HCT116 (cell line): ENCODE data around the gene F2RL3. TPM values are rescaled to one million over a fixed set of nuclear protein-coding genes. Genes with fewer than 3 reads are reported as not detected.

Source experiments
- ATAC-seq: fragments of 200-7000 bp; cut with Tn5 transposase; 2 replicates; pipeline ENCODE4 v1.9.1; 2020; ENCODE audit warnings: mild to moderate bottlenecking, moderate library complexity
- BruUV-seq: library from RNA; stranded (reverse); fragments of 400-500 nt; replicated peaks from 2 replicates; lab custom pipeline; 2021; lab: Mats Ljungman, UMichigan
- CTCF ChIA-PET: fragments of 300-600 bp; sonication (Branson Sonifier 250); formaldehyde crosslinking; loops from one replicate; lab custom pipeline; 2021; ENCODE audit warnings: antibody characterized with exemption; lab: Charles Lee
- POLR2A ChIA-PET: fragments of 300-600, 350-600 bp; sonication (Branson Sonifier 250); formaldehyde crosslinking; loops from one replicate; lab custom pipeline; 2021; ENCODE audit warnings: antibody characterized with exemption; lab: Charles Lee
- RAD21 ChIA-PET, 2 experiments: fragments of 300-600 bp; sonication (Branson Sonifier 250); formaldehyde crosslinking; loops; one replicate each; lab custom pipeline; 2023; ENCODE audit warnings: low total read pairs in 2 of 2; ENCODE audit not compliant: uncharacterized antibody in 2 of 2, unreplicated experiment in 2 of 2, low non-redundant PET in 1 of 2; lab: Charles Lee
- DNase-seq: peaks from one replicate; pipeline ENCODE4 v3.0.0-alpha.2; 2010; ENCODE audit warnings: low read depth, low spot score
- H2AFZ ChIP-seq: fragments of 200-600 bp; shearing (Covaris generic), sonication (generic); 2 replicates; pipeline ENCODE4 v1.6.1; 2017; ENCODE audit warnings: low read depth, mixed run types, mixed read lengths, antibody characterized with exemption, low read length; ENCODE audit not compliant: poor library complexity, severe bottlenecking
- H3K27ac ChIP-seq: 2 replicates; pipeline ENCODE4 v1.5.1; 2012; ENCODE audit warnings: low read depth, low read length
- H3K27me3 ChIP-seq: fragments of 200-600 bp; sonication (generic); 2 replicates; pipeline ENCODE4 v1.6.1; 2016; ENCODE audit warnings: mixed run types, low read length, mixed read lengths; ENCODE audit not compliant: insufficient read depth
- H3K36me3 ChIP-seq, 2 experiments: fragments of 200-500 bp in 1 of 2; fragments of 200-600 bp in 1 of 2; sonication (Bioruptor generic) in 1 of 2; sonication (generic) in 1 of 2; 2 replicates each; pipeline versions ENCODE4 v1.5.1 to v1.6.1; 2014 to 2016; ENCODE audit warnings: low read length in 2 of 2, inconsistent platforms in 1 of 2, mixed read lengths in 1 of 2, mixed run types in 1 of 2; ENCODE audit not compliant: insufficient read depth in 2 of 2, control insufficient read depth in 1 of 2
- H3K4me1 ChIP-seq, 2 experiments: fragments of 200-600 bp in 1 of 2; sonication (generic) in 1 of 2; 2 replicates each; pipeline versions ENCODE4 v1.5.1 to v1.6.1; 2012 to 2017; ENCODE audit warnings: low read length in 2 of 2, inconsistent platforms in 1 of 2, mild to moderate bottlenecking in 1 of 2, mixed read lengths in 1 of 2, mixed run types in 1 of 2, moderate library complexity in 1 of 2; ENCODE audit not compliant: insufficient read depth in 2 of 2, control insufficient read depth in 1 of 2
- H3K4me2 ChIP-seq: fragments of 200-600 bp; sonication (generic); 2 replicates; pipeline ENCODE4 v1.6.1; 2017; ENCODE audit warnings: mixed run types, low read length, mixed read lengths
- H3K4me3 ChIP-seq, 2 experiments: fragments of 200-600 bp in 1 of 2; sonication (generic) in 1 of 2; replicated peaks in 1 of 2; 2 replicates each; pipeline ENCODE4 v1.5.1; 2011 to 2016; ENCODE audit warnings: low read length in 2 of 2, control low read depth in 1 of 2, low read depth in 1 of 2, mild to moderate bottlenecking in 1 of 2, mixed read lengths in 1 of 2, mixed run types in 1 of 2
- H3K79me2 ChIP-seq: fragments of 200-600 bp; sonication (generic); 2 replicates; pipeline ENCODE4 v1.6.1; 2017; ENCODE audit warnings: mild to moderate bottlenecking, mixed run types, low read length, moderate library complexity, mixed read lengths; ENCODE audit not compliant: insufficient read depth
- H3K9ac ChIP-seq: fragments of 200-600 bp; sonication (generic); 2 replicates; pipeline ENCODE4 v1.6.1; 2016; ENCODE audit warnings: low read length, mixed read lengths
- H3K9me2 ChIP-seq: fragments of 200-600 bp; sonication (generic), shearing (Covaris generic); 2 replicates; pipeline ENCODE4 v1.6.1; 2017; ENCODE audit warnings: mixed run types, mild to moderate bottlenecking, moderate library complexity; ENCODE audit not compliant: insufficient read depth
- H3K9me3 ChIP-seq, 2 experiments: fragments of 200-500 bp in 1 of 2; fragments of 200-600 bp in 1 of 2; sonication (Bioruptor generic) in 1 of 2; sonication (generic) in 1 of 2; 2 replicates each; pipeline ENCODE4 v1.6.1; 2014 to 2017; ENCODE audit warnings: low read length in 2 of 2, mixed read lengths in 2 of 2, inconsistent platforms in 1 of 2, low read depth in 1 of 2, mild to moderate bottlenecking in 1 of 2, mixed run types in 1 of 2, moderate library complexity in 1 of 2; ENCODE audit not compliant: control insufficient read depth in 1 of 2, insufficient read depth in 1 of 2
- H4K20me1 ChIP-seq: fragments of 200-600 bp; sonication (generic), shearing (Covaris generic); 2 replicates; pipeline ENCODE4 v1.6.1; 2017; ENCODE audit warnings: mixed run types, mild to moderate bottlenecking, moderate library complexity; ENCODE audit not compliant: insufficient read depth
- CBX3 ChIP-seq: IDR thresholded peaks from 2 replicates; pipeline ENCODE4 v1.6.1; 2012; ENCODE audit warnings: low read depth
- CEBPB ChIP-seq: IDR thresholded peaks from 2 replicates; pipeline ENCODE4 v1.6.1; 2012; ENCODE audit warnings: low read depth
- ELF1 ChIP-seq: IDR thresholded peaks from 2 replicates; pipeline ENCODE4 v1.6.1; 2012; ENCODE audit warnings: low read depth, borderline replicate concordance
- EZH2 ChIP-seq: fragments of 200-600 bp; sonication (generic); IDR thresholded peaks from 2 replicates; pipeline ENCODE4 v1.6.1; 2017; ENCODE audit warnings: antibody characterized with exemption, mixed run types
- JUND ChIP-seq: IDR thresholded peaks from 2 replicates; pipeline ENCODE4 v1.6.1; 2012
- POLR2A ChIP-seq: IDR thresholded peaks from 2 replicates; pipeline ENCODE4 v1.7.0; 2011; ENCODE audit warnings: borderline replicate concordance; ENCODE audit not compliant: insufficient read depth, insufficient read length; ENCODE audit errors: extremely low read depth
- RAD21 ChIP-seq: IDR thresholded peaks from 2 replicates; pipeline ENCODE4 v1.6.1; 2012; ENCODE audit warnings: low read depth, mild to moderate bottlenecking
- SIN3A ChIP-seq: IDR thresholded peaks from 2 replicates; pipeline ENCODE4 v1.6.1; 2012; ENCODE audit warnings: low read depth
- YY1 ChIP-seq: IDR thresholded peaks from 2 replicates; pipeline ENCODE4 v1.6.1; 2011; ENCODE audit warnings: low read length, low read depth, moderate library complexity, mild to moderate bottlenecking; ENCODE audit not compliant: insufficient replicate concordance; ENCODE audit errors: extremely low read depth
- ZFX ChIP-seq: fragments of 450-650 bp; IDR thresholded peaks from 2 replicates; pipeline ENCODE4 v1.6.1; 2017
- ZNF274 ChIP-seq: fragments of 200-500 bp; sonication (Bioruptor generic); IDR thresholded peaks from 2 replicates; pipeline ENCODE4 v1.6.1; 2014; ENCODE audit warnings: mild to moderate bottlenecking, low read depth, low read length, inconsistent platforms
- intact Hi-C: fragments of 100-400 bp; cut with micrococcal nuclease; formaldehyde crosslinking; loops from 2 replicates; pipeline ENCODE4 v1.10.0; 2022
- total RNA-seq: library from RNA; stranded (reverse); gene quantifications from one replicate; pipeline ENCODE4 v1.2.1, GENCODE V29; 2021; ENCODE audit not compliant: unreplicated experiment
- TF ChIP-seq, protein P1 (sequence below): IDR thresholded peaks from 2 replicates; pipeline ENCODE4 v1.6.1; 2012; ENCODE audit warnings: low read depth
- TF ChIP-seq, protein P2 (sequence below): IDR thresholded peaks from 2 replicates; pipeline ENCODE4 v1.6.1; 2011; ENCODE audit warnings: mild to moderate bottlenecking, low read length, moderate library complexity; ENCODE audit not compliant: insufficient replicate concordance; ENCODE audit errors: extremely low read depth
- TF ChIP-seq, protein P3 (sequence below): IDR thresholded peaks from 2 replicates; pipeline ENCODE4 v1.6.1; 2012

The F2RL3 gene
- total RNA-seq, 1 experiment from 2014 or later: 0.10 TPM

DNA sequence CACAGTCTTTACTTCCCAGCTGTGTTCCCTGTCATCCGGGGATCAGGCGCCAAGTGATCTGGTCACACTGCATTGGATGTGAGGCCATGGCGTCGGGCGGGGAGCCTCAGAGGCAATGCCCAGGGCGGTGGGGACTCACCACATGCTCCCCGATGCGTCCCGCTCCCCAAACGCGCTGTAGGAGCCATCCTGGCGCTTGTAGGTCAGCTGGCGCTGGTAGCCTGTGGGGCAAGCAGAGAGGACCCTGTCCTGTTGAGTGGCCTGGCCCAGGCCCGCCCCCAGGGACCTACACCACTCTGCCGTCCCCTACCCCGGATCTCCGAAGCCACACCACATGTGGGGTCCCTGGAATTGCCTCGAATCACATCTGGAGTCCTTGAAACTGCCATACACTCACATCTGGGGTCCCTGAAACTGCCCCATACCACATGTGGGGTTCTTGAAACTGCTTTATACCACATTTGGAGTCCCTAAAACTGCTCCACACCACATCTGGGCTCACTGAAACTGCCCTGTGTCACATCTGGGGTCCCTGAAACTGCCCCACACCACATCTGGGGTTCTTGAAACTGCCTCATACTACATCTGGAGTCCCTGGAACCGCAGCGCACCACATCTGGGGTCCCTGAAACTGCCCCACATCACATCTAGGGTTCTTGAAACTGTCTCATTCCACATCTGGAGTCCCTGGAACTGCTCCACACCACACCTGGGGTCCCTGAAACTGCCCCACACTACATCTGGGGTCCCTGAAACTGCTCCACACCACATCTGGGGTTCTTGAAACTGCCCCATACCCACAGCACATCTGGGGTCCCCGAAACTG is 33.2 kb downstream of the F2RL3 start:
- Histone ChIP-seq H3K27me3 (no peaks in the 10 kb centered on the region), H3K79me2 (no peaks in the 10 kb centered on the region), H2AFZ (no peak overlapping the region), H3K4me2 (no peak overlapping the region; the same call in 1 of the 2 replicates), H3K9ac (no peak overlapping the region), H3K36me3 (no peaks in the 10 kb centered on the region), H3K4me3 (no peak overlapping the region), H4K20me1 (no peaks in the 10 kb centered on the region), H3K9me2 (no peaks in the 10 kb centered on the region), H3K9me3 (peaks cover 5 to 7% of the 10 kb centered on the region in 2 experiments; a peak in 2 of 4 replicates), H3K4me1 (peaks cover 7 to 14% of the 10 kb centered on the region in 2 experiments), H3K27ac (no peak overlapping the region)
- DNase-seq (no peak), ATAC-seq (no peak)
- no TSS peak for BruUV-seq
- ChIA-PET RAD21 (no interaction called here), CTCF (no interaction called here), POLR2A (no interaction called here)
- intact Hi-C loops: no loop called here
- TF ChIP-seq CBX3 (no peak), ZFX (no peak), ZNF274 (no peak)
- TF ChIP-seq, protein P1, sequence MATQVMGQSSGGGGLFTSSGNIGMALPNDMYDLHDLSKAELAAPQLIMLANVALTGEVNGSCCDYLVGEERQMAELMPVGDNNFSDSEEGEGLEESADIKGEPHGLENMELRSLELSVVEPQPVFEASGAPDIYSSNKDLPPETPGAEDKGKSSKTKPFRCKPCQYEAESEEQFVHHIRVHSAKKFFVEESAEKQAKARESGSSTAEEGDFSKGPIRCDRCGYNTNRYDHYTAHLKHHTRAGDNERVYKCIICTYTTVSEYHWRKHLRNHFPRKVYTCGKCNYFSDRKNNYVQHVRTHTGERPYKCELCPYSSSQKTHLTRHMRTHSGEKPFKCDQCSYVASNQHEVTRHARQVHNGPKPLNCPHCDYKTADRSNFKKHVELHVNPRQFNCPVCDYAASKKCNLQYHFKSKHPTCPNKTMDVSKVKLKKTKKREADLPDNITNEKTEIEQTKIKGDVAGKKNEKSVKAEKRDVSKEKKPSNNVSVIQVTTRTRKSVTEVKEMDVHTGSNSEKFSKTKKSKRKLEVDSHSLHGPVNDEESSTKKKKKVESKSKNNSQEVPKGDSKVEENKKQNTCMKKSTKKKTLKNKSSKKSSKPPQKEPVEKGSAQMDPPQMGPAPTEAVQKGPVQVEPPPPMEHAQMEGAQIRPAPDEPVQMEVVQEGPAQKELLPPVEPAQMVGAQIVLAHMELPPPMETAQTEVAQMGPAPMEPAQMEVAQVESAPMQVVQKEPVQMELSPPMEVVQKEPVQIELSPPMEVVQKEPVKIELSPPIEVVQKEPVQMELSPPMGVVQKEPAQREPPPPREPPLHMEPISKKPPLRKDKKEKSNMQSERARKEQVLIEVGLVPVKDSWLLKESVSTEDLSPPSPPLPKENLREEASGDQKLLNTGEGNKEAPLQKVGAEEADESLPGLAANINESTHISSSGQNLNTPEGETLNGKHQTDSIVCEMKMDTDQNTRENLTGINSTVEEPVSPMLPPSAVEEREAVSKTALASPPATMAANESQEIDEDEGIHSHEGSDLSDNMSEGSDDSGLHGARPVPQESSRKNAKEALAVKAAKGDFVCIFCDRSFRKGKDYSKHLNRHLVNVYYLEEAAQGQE: no peak

DNA sequence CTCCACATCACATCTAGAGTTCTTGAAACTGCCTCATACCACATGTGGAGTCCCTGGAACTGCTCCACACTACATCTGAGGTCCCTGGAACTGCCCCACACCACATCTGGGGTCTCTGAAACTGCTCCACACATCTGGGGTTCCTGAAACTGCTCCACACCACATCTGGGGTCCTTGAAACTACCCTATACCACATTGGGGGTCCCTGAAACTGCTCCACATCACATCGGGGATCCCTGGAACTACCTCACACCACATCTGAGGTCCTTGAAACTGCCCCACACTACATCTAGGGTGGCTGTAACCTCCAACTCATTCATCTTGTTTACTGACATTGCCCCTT is 33.8 kb downstream of the F2RL3 start:
- POLR2A ChIA-PET: no interaction called here
- Histone ChIP-seq H3K4me3 (no peak overlapping the region), H3K27ac (no peak overlapping the region), H3K4me2 (no peak overlapping the region), H3K9me2 (no peaks in the 10 kb centered on the region), H3K79me2 (no peaks in the 10 kb centered on the region), H3K27me3 (no peaks in the 10 kb centered on the region), H2AFZ (no peak overlapping the region), H3K9me3 (peaks cover 5 to 7% of the 10 kb centered on the region in 2 experiments; a peak in 2 of 4 replicates), H3K4me1 (peaks cover 7 to 14% of the 10 kb centered on the region in 2 experiments), H3K9ac (no peak overlapping the region), H4K20me1 (no peaks in the 10 kb centered on the region), H3K36me3 (no peaks in the 10 kb centered on the region)
- intact Hi-C loops: no loop called here
- RAD21 ChIA-PET: no interaction called here
- CTCF ChIA-PET: no interaction called here
- DNase-seq (no peak), ATAC-seq (no peak)
- BruUV-seq: no TSS peak
- TF ChIP-seq EZH2 (no peak), ZFX (no peak), POLR2A (no peak), YY1 (no peak), CEBPB (no peak), RAD21 (no peak), ZNF274 (no peak), CBX3 (no peak), JUND (no peak), ELF1 (no peak), SIN3A (no peak)
- TF ChIP-seq, protein P2, sequence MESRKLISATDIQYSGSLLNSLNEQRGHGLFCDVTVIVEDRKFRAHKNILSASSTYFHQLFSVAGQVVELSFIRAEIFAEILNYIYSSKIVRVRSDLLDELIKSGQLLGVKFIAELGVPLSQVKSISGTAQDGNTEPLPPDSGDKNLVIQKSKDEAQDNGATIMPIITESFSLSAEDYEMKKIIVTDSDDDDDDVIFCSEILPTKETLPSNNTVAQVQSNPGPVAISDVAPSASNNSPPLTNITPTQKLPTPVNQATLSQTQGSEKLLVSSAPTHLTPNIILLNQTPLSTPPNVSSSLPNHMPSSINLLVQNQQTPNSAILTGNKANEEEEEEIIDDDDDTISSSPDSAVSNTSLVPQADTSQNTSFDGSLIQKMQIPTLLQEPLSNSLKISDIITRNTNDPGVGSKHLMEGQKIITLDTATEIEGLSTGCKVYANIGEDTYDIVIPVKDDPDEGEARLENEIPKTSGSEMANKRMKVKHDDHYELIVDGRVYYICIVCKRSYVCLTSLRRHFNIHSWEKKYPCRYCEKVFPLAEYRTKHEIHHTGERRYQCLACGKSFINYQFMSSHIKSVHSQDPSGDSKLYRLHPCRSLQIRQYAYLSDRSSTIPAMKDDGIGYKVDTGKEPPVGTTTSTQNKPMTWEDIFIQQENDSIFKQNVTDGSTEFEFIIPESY: no peak
- TF ChIP-seq, protein P3, sequence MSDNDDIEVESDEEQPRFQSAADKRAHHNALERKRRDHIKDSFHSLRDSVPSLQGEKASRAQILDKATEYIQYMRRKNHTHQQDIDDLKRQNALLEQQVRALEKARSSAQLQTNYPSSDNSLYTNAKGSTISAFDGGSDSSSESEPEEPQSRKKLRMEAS: no peak
